LoVo (cell line): ENCODE data around the gene PYM1.
"Not testable (repeated sequence)": the region's sequence is repeated elsewhere in the genome, so short reads cannot be mapped to it uniquely, and the experiment has no call there.

Experiments
- DNase-seq: peaks from one replicate; pipeline ENCODE4 v3.0.0-alpha.2; 2016; ENCODE audit warnings: low spot score

The PYM1 gene

GRCh38 chr12:55908726-55909512, 18.8 kb downstream of the PYM1 start:
- DNase-seq, result no peak

- DNase-seq, result no peak
Measured at GRCh38 chr12:55906056-55906455, 21.6 kb downstream of the PYM1 start.

GRCh38 chr12:55901881-55902490, 25.7 kb downstream of the PYM1 start:
- no peak for DNase-seq

GRCh38 chr12:55899082-55899481, 28.6 kb downstream of the PYM1 start:
- DNase-seq, result no peak

- DNase-seq, result no peak
Measured at GRCh38 chr12:55893723-55894122, 34.0 kb downstream of the PYM1 start.

GRCh38 chr12:55891310-55891709, 36.4 kb downstream of the PYM1 start:
- DNase-seq, result no peak

- DNase-seq, result no peak
Measured at GRCh38 chr12:55885113-55885512, 42.6 kb downstream of the PYM1 start.

- DNase-seq, result no peak
Measured at GRCh38 chr12:55877824-55878223, 49.9 kb downstream of the PYM1 start.

- DNase-seq, result no peak
Measured at GRCh38 chr12:55875704-55876467, 51.8 kb downstream of the PYM1 start.

- no peak for DNase-seq
Measured at GRCh38 chr12:55874443-55874842, 53.3 kb downstream of the PYM1 start.

- DNase-seq, result not testable (repeated sequence)
Measured at GRCh38 chr12:55866454-55867004, 61.2 kb downstream of the PYM1 start.

- no peak for DNase-seq
Measured at GRCh38 chr12:55865327-55865726, 62.4 kb downstream of the PYM1 start.

- not testable (repeated sequence) for DNase-seq
Measured at GRCh38 chr12:55862931-55863330, 64.8 kb downstream of the PYM1 start.

- DNase-seq, result no peak
Measured at GRCh38 chr12:55862286-55862685, 65.4 kb downstream of the PYM1 start.

GRCh38 chr12:55861871-55862270, 65.8 kb downstream of the PYM1 start:
- DNase-seq, result no peak

- no peak for DNase-seq
Measured at GRCh38 chr12:55861396-55861795, 66.3 kb downstream of the PYM1 start.

- DNase-seq, result no peak
Measured at GRCh38 chr12:55852740-55853139, 75.0 kb downstream of the PYM1 start.
